HCT116 (cell line): ENCODE data around the gene NEURL1. TPM values are rescaled to one million over a fixed set of nuclear protein-coding genes. Genes with fewer than 3 reads are reported as not detected.

Experiments
- ATAC-seq: fragments of 200-7000 bp; cut with Tn5 transposase; 2 replicates; pipeline ENCODE4 v1.9.1; 2020; ENCODE audit warnings: mild to moderate bottlenecking, moderate library complexity
- BruUV-seq: library from RNA; stranded (reverse); fragments of 400-500 nt; replicated peaks from 2 replicates; lab custom pipeline; 2021; lab: Mats Ljungman, UMichigan
- CTCF ChIA-PET: fragments of 300-600 bp; sonication (Branson Sonifier 250); formaldehyde crosslinking; loops from one replicate; lab custom pipeline; 2021; ENCODE audit warnings: antibody characterized with exemption; lab: Charles Lee
- POLR2A ChIA-PET: fragments of 300-600, 350-600 bp; sonication (Branson Sonifier 250); formaldehyde crosslinking; loops from one replicate; lab custom pipeline; 2021; ENCODE audit warnings: antibody characterized with exemption; lab: Charles Lee
- RAD21 ChIA-PET, 2 experiments: fragments of 300-600 bp; sonication (Branson Sonifier 250); formaldehyde crosslinking; loops; one replicate each; lab custom pipeline; 2023; ENCODE audit warnings: low total read pairs in 2 of 2; ENCODE audit not compliant: uncharacterized antibody in 2 of 2, unreplicated experiment in 2 of 2, low non-redundant PET in 1 of 2; lab: Charles Lee
- DNase-seq: peaks from one replicate; pipeline ENCODE4 v3.0.0-alpha.2; 2010; ENCODE audit warnings: low read depth, low spot score
- H2AFZ ChIP-seq: fragments of 200-600 bp; shearing (Covaris generic), sonication (generic); 2 replicates; pipeline ENCODE4 v1.6.1; 2017; ENCODE audit warnings: low read depth, mixed run types, mixed read lengths, antibody characterized with exemption, low read length; ENCODE audit not compliant: poor library complexity, severe bottlenecking
- H3K27ac ChIP-seq: 2 replicates; pipeline ENCODE4 v1.5.1; 2012; ENCODE audit warnings: low read depth, low read length
- H3K27me3 ChIP-seq: fragments of 200-600 bp; sonication (generic); 2 replicates; pipeline ENCODE4 v1.6.1; 2016; ENCODE audit warnings: mixed run types, low read length, mixed read lengths; ENCODE audit not compliant: insufficient read depth
- H3K36me3 ChIP-seq, 2 experiments: fragments of 200-500 bp in 1 of 2; fragments of 200-600 bp in 1 of 2; sonication (Bioruptor generic) in 1 of 2; sonication (generic) in 1 of 2; 2 replicates each; pipeline versions ENCODE4 v1.5.1 to v1.6.1; 2014 to 2016; ENCODE audit warnings: low read length in 2 of 2, inconsistent platforms in 1 of 2, mixed read lengths in 1 of 2, mixed run types in 1 of 2; ENCODE audit not compliant: insufficient read depth in 2 of 2, control insufficient read depth in 1 of 2
- H3K4me1 ChIP-seq, 2 experiments: fragments of 200-600 bp in 1 of 2; sonication (generic) in 1 of 2; 2 replicates each; pipeline versions ENCODE4 v1.5.1 to v1.6.1; 2012 to 2017; ENCODE audit warnings: low read length in 2 of 2, inconsistent platforms in 1 of 2, mild to moderate bottlenecking in 1 of 2, mixed read lengths in 1 of 2, mixed run types in 1 of 2, moderate library complexity in 1 of 2; ENCODE audit not compliant: insufficient read depth in 2 of 2, control insufficient read depth in 1 of 2
- H3K4me2 ChIP-seq: fragments of 200-600 bp; sonication (generic); 2 replicates; pipeline ENCODE4 v1.6.1; 2017; ENCODE audit warnings: mixed run types, low read length, mixed read lengths
- H3K4me3 ChIP-seq, 2 experiments: fragments of 200-600 bp in 1 of 2; sonication (generic) in 1 of 2; replicated peaks in 1 of 2; 2 replicates each; pipeline ENCODE4 v1.5.1; 2011 to 2016; ENCODE audit warnings: low read length in 2 of 2, control low read depth in 1 of 2, low read depth in 1 of 2, mild to moderate bottlenecking in 1 of 2, mixed read lengths in 1 of 2, mixed run types in 1 of 2
- H3K79me2 ChIP-seq: fragments of 200-600 bp; sonication (generic); 2 replicates; pipeline ENCODE4 v1.6.1; 2017; ENCODE audit warnings: mild to moderate bottlenecking, mixed run types, low read length, moderate library complexity, mixed read lengths; ENCODE audit not compliant: insufficient read depth
- H3K9ac ChIP-seq: fragments of 200-600 bp; sonication (generic); 2 replicates; pipeline ENCODE4 v1.6.1; 2016; ENCODE audit warnings: low read length, mixed read lengths
- H3K9me2 ChIP-seq: fragments of 200-600 bp; sonication (generic), shearing (Covaris generic); 2 replicates; pipeline ENCODE4 v1.6.1; 2017; ENCODE audit warnings: mixed run types, mild to moderate bottlenecking, moderate library complexity; ENCODE audit not compliant: insufficient read depth
- H3K9me3 ChIP-seq, 2 experiments: fragments of 200-500 bp in 1 of 2; fragments of 200-600 bp in 1 of 2; sonication (Bioruptor generic) in 1 of 2; sonication (generic) in 1 of 2; 2 replicates each; pipeline ENCODE4 v1.6.1; 2014 to 2017; ENCODE audit warnings: low read length in 2 of 2, mixed read lengths in 2 of 2, inconsistent platforms in 1 of 2, low read depth in 1 of 2, mild to moderate bottlenecking in 1 of 2, mixed run types in 1 of 2, moderate library complexity in 1 of 2; ENCODE audit not compliant: control insufficient read depth in 1 of 2, insufficient read depth in 1 of 2
- H4K20me1 ChIP-seq: fragments of 200-600 bp; sonication (generic), shearing (Covaris generic); 2 replicates; pipeline ENCODE4 v1.6.1; 2017; ENCODE audit warnings: mixed run types, mild to moderate bottlenecking, moderate library complexity; ENCODE audit not compliant: insufficient read depth
- CEBPB ChIP-seq: IDR thresholded peaks from 2 replicates; pipeline ENCODE4 v1.6.1; 2012; ENCODE audit warnings: low read depth
- CTCF ChIP-seq, 3 experiments: fragments of 200-600 bp in 1 of 3; sonication (generic) in 1 of 3; IDR thresholded peaks in 2 of 3; conservative IDR thresholded peaks in 1 of 3; 2 replicates each; pipeline ENCODE4 v1.5.1; 2012 to 2017; ENCODE audit warnings: low read depth in 2 of 3, low read length in 2 of 3, antibody characterized with exemption in 1 of 3, borderline replicate concordance in 1 of 3, control low read depth in 1 of 3, mild to moderate bottlenecking in 1 of 3, mixed read lengths in 1 of 3, mixed run types in 1 of 3, moderate library complexity in 1 of 3; ENCODE audit not compliant: insufficient read depth in 1 of 3
- EZH2 ChIP-seq: fragments of 200-600 bp; sonication (generic); IDR thresholded peaks from 2 replicates; pipeline ENCODE4 v1.6.1; 2017; ENCODE audit warnings: antibody characterized with exemption, mixed run types
- EZH2phosphoT487 ChIP-seq: fragments of 200-600 bp; IDR thresholded peaks from 2 replicates; pipeline ENCODE4 v1.6.1; 2018; ENCODE audit warnings: antibody characterized with exemption, borderline replicate concordance
- FOSL1 ChIP-seq: IDR thresholded peaks from 2 replicates; pipeline ENCODE4 v1.6.1; 2012; ENCODE audit warnings: low read depth
- POLR2AphosphoS5 ChIP-seq: IDR thresholded peaks from 2 replicates; pipeline ENCODE4 v1.6.1; 2011; ENCODE audit warnings: mild to moderate bottlenecking, low read depth, low read length, moderate library complexity
- RAD21 ChIP-seq: IDR thresholded peaks from 2 replicates; pipeline ENCODE4 v1.6.1; 2012; ENCODE audit warnings: low read depth, mild to moderate bottlenecking
- SP1 ChIP-seq: IDR thresholded peaks from 2 replicates; pipeline ENCODE4 v1.6.1; 2012; ENCODE audit warnings: low read depth
- SRF ChIP-seq: IDR thresholded peaks from 2 replicates; pipeline ENCODE4 v1.6.1; 2012; ENCODE audit warnings: low read depth
- TCF7L2 ChIP-seq: IDR thresholded peaks from 2 replicates; pipeline ENCODE4 v1.7.0; 2011; ENCODE audit warnings: borderline replicate concordance, inconsistent platforms; ENCODE audit not compliant: insufficient read depth, insufficient read length; ENCODE audit errors: extremely low read depth
- ZFX ChIP-seq: fragments of 450-650 bp; IDR thresholded peaks from 2 replicates; pipeline ENCODE4 v1.6.1; 2017
- ZNF274 ChIP-seq: fragments of 200-500 bp; sonication (Bioruptor generic); IDR thresholded peaks from 2 replicates; pipeline ENCODE4 v1.6.1; 2014; ENCODE audit warnings: mild to moderate bottlenecking, low read depth, low read length, inconsistent platforms
- intact Hi-C: fragments of 100-400 bp; cut with micrococcal nuclease; formaldehyde crosslinking; loops from 2 replicates; pipeline ENCODE4 v1.10.0; 2022
- total RNA-seq: library from RNA; stranded (reverse); gene quantifications from one replicate; pipeline ENCODE4 v1.2.1, GENCODE V29; 2021; ENCODE audit not compliant: unreplicated experiment
- TF ChIP-seq, protein P1 (sequence below): IDR thresholded peaks from 2 replicates; pipeline ENCODE4 v1.6.1; 2012

Gene NEURL1
- total RNA-seq, 1 experiment from 2014 or later = 1.4 TPM

DNA sequence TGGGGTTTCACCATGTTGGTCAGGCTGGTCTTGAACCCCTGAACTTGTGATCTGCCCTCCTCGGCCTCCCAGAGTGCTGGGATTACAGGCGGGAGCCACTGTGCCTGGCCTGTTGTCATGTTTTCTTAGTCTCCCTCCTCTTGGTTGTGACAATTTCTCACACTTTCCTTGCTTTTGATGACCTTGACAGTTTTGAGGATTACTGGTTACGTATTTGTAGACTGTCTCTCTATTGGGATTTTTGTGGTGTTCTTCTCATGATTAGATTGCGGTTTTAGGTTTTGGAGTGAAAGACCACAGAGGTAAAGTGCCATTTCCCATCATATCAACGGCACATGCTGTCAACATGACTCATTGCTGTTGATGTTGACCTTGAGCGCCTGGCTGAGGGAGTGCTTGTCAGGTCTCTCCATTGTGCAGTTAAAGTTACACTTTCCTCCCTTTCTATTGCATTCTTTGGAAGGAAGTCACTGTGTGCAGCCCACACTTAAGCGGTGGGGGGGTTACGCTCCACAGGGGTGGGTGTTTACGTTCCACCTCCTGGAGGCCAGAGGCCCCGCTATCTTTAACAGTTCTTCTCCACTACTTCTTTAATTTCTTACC lies 10.8 kb downstream of the NEURL1 start:
- H3K9me2 ChIP-seq = no peaks in the 10 kb centered on the region
- intact Hi-C loops = no loop called here
- peak overlapping the region; percentile 57 for H3K4me2 ChIP-seq
- H3K36me3 ChIP-seq = no peaks in the 10 kb centered on the region
- H3K79me2 ChIP-seq = no peaks in the 10 kb centered on the region
- ATAC-seq = peak; percentile 83
- no peak overlapping the region for H3K27ac ChIP-seq
- ChIA-PET POLR2A (interaction anchor here (0.7 to 1.8 kb wide), 4 partner anchors 12 to 617 kb away, joined by 3 to 5 read pairs (median 4); no protein-coding TSS in a partner anchor), RAD21 (no interaction called here), CTCF (interaction anchor here (0.9 to 1.4 kb wide), 2 partner anchors 14 to 60 kb away, joined by 3 read pairs; no protein-coding TSS in a partner anchor)
- H4K20me1 ChIP-seq = no peaks in the 10 kb centered on the region
- H2AFZ ChIP-seq = peak overlapping the region; percentile 85
- no peak overlapping the region for H3K4me3 ChIP-seq
- H3K9me3 ChIP-seq = no peaks in the 10 kb centered on the region
- no peaks in the 10 kb centered on the region for H3K27me3 ChIP-seq
- TF ChIP-seq TCF7L2 (peak; percentile 79), POLR2AphosphoS5 (peak; percentile 29; the same call in 1 of the 2 replicates)
- TF ChIP-seq, protein P1, sequence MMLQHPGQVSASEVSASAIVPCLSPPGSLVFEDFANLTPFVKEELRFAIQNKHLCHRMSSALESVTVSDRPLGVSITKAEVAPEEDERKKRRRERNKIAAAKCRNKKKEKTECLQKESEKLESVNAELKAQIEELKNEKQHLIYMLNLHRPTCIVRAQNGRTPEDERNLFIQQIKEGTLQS = no peak
- H3K9ac ChIP-seq = 0 out of 2 replicates have a peak overlapping the region, but pooled peaks have one; percentile 15
- BruUV-seq = no TSS peak
- peak; percentile 61 for DNase-seq
- peaks cover 11 to 19% of the 10 kb centered on the region in 2 experiments for H3K4me1 ChIP-seq

DNA sequence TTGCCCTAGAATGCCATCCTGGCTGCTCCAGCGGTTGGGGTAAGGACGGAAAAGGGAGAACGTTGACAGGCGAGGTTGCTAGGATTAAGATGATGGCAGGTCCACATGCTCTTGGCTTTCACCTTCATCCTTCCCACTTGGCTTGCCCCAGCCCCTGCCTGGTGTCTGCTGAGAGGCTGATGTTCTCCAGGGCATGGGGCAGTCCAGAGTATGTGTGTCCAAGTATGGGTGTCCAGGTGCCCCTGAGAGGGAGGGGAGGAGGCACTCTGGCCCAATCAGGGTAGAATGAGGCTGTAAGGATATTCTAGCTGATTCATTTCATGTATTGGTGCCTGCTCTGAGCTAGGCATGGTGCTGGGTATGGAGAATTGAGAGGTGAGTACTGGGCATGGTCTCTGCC lies 12.6 kb downstream of the NEURL1 start:
- ChIA-PET POLR2A (no interaction called here), CTCF (interaction anchor here (1.5 kb wide), 1 partner anchor 21 kb away, joined by 5 read pairs; no protein-coding TSS in a partner anchor), RAD21 (no interaction called here)
- DNase-seq (no peak), ATAC-seq (no peak)
- no peak overlapping the region for H3K4me2 ChIP-seq
- no peaks in the 10 kb centered on the region for H3K9me2 ChIP-seq
- no peaks in the 10 kb centered on the region for H4K20me1 ChIP-seq
- H3K27ac ChIP-seq = no peak overlapping the region
- intact Hi-C loops = loop anchor here (2.0 kb wide), 2 partner anchors 59 to 87 kb away; no protein-coding TSS in a partner anchor
- H3K9ac ChIP-seq = no peak overlapping the region
- peaks cover 11 to 19% of the 10 kb centered on the region in 2 experiments for H3K4me1 ChIP-seq
- H3K4me3 ChIP-seq = no peak overlapping the region
- no peak overlapping the region for H2AFZ ChIP-seq
- H3K79me2 ChIP-seq = no peaks in the 10 kb centered on the region
- no peaks in the 10 kb centered on the region for H3K36me3 ChIP-seq
- H3K9me3 ChIP-seq = no peaks in the 10 kb centered on the region
- BruUV-seq = no TSS peak
- TF ChIP-seq FOSL1 = no peak
- no peak for TF ChIP-seq CEBPB
- no peak for TF ChIP-seq EZH2
- TF ChIP-seq RAD21 = no peak
- no peak for TF ChIP-seq SP1
- TF ChIP-seq EZH2phosphoT487 = no peak
- no peak for TF ChIP-seq ZFX
- no peak for TF ChIP-seq SRF
- no peak for TF ChIP-seq ZNF274
- TF ChIP-seq, protein P1 = no peak
- TF ChIP-seq CTCF (IDR thresholded peaks at IDR 0.05 in 2 of 3, conservative IDR thresholded peaks at IDR 0.05 in 1 of 3; ENCODE audit: borderline replicate concordance in 1 of 3, insufficient read depth in 1 of 3, low read depth in 2 of 3, low read length in 2 of 3) = no peak
- no peak for TF ChIP-seq POLR2AphosphoS5
- no peaks in the 10 kb centered on the region for H3K27me3 ChIP-seq
